Liver (tissue), 9 donors: ENCODE results near the gene CYP2W1. TPM values are rescaled to one million over a fixed set of nuclear protein-coding genes. Genes with fewer than 3 reads are reported as not detected.

ENCODE experiments used
- DNase-seq: peaks from one replicate; pipeline ENCODE4 v3.0.0-alpha.2; 2017; ENCODE audit warnings: low spot score
- H3K27ac ChIP-seq, 2 donors: one replicate each; pipeline ENCODE4 v1.7.0; 2013; ENCODE audit warnings: inconsistent platforms in 2 of 2, low read length in 2 of 2, control low read depth in 1 of 2, low read depth in 1 of 2, mild to moderate bottlenecking in 1 of 2
- H3K27me3 ChIP-seq, 4 donors: one replicate each; pipeline versions ENCODE4 v1.6.1 to v1.7.0; 2013; ENCODE audit warnings: low read length in 3 of 4, inconsistent platforms in 1 of 4, mild to moderate bottlenecking in 1 of 4, moderate library complexity in 1 of 4; ENCODE audit not compliant: control insufficient read depth in 4 of 4, insufficient read depth in 4 of 4
- H3K36me3 ChIP-seq, 4 donors: one replicate each; pipeline versions ENCODE4 v1.6.1 to v1.7.0; 2013; ENCODE audit warnings: low read length in 3 of 4, mild to moderate bottlenecking in 3 of 4, low read depth in 1 of 4, moderate library complexity in 1 of 4; ENCODE audit not compliant: control insufficient read depth in 4 of 4, insufficient read depth in 3 of 4
- H3K4me1 ChIP-seq, 4 donors: one replicate each; pipeline versions ENCODE4 v1.6.1 to v1.7.0; 2013; ENCODE audit warnings: low read length in 3 of 4, mild to moderate bottlenecking in 3 of 4, moderate library complexity in 1 of 4; ENCODE audit not compliant: control insufficient read depth in 4 of 4, insufficient read depth in 4 of 4
- H3K4me3 ChIP-seq, 3 donors: one replicate each; pipeline versions ENCODE4 v1.6.1 to v1.7.0; 2013; ENCODE audit warnings: low read length in 3 of 3, control low read depth in 1 of 3, low read depth in 1 of 3, mild to moderate bottlenecking in 1 of 3
- H3K9ac ChIP-seq, 2 donors: one replicate each; pipeline ENCODE4 v1.7.0; 2013; ENCODE audit warnings: low read length in 2 of 2, mild to moderate bottlenecking in 2 of 2, moderate library complexity in 2 of 2, control low read depth in 1 of 2, low read depth in 1 of 2
- H3K9me3 ChIP-seq, 4 donors: one replicate each; pipeline versions ENCODE4 v1.6.1 to v1.7.0; 2013; ENCODE audit warnings: low read length in 3 of 4; ENCODE audit not compliant: control insufficient read depth in 4 of 4
- EGR1 ChIP-seq, 2 donors: IDR thresholded peaks; 2 replicates each; pipeline ENCODE4 v1.6.1; 2016 to 2018; ENCODE audit warnings: antibody characterized with exemption in 2 of 2, low read depth in 2 of 2
- FOXA1 ChIP-seq: IDR thresholded peaks from 2 replicates; pipeline ENCODE4 v1.6.1; 2016; ENCODE audit warnings: antibody characterized with exemption
- FOXA2 ChIP-seq: IDR thresholded peaks from 2 replicates; pipeline ENCODE4 v1.6.1; 2016; ENCODE audit warnings: antibody characterized with exemption
- HNF4G ChIP-seq: IDR thresholded peaks from 2 replicates; pipeline ENCODE4 v1.6.1; 2016; ENCODE audit warnings: antibody characterized with exemption
- JUND ChIP-seq, 2 donors: IDR thresholded peaks; 2 replicates each; pipeline ENCODE4 v1.6.1; 2016; ENCODE audit warnings: antibody characterized with exemption in 2 of 2
- RAD21 ChIP-seq, 2 donors: IDR thresholded peaks; 2 replicates each; pipeline ENCODE4 v1.6.1; 2016; ENCODE audit warnings: antibody characterized with exemption in 2 of 2, mild to moderate bottlenecking in 2 of 2
- SP1 ChIP-seq: IDR thresholded peaks from 2 replicates; pipeline ENCODE4 v1.6.1; 2018; ENCODE audit warnings: antibody characterized with exemption, mild to moderate bottlenecking
- TAF1 ChIP-seq: conservative IDR thresholded peaks from 2 replicates; pipeline ENCODE4 v1.6.1; 2016; ENCODE audit warnings: antibody characterized with exemption, mild to moderate bottlenecking
- YY1 ChIP-seq: IDR thresholded peaks from 2 replicates; pipeline ENCODE4 v1.6.1; 2016; ENCODE audit warnings: antibody characterized with exemption, mild to moderate bottlenecking
- ZBTB33 ChIP-seq: IDR thresholded peaks from 2 replicates; pipeline ENCODE4 v1.6.1; 2016; ENCODE audit warnings: antibody characterized with exemption
- WGBS: extraction: QIAGEN DNeasy Blood & Tissue Kit; methylation state at CpG from one replicate; pipeline ENCODE4 v1.1.7; 2013; 5-methylcytosine and 5-hydroxymethylcytosine counted together
- polyA plus RNA-seq, 2 donors: library from polyadenylated mRNA; stranded (reverse) in 1 of 2; unstranded in 1 of 2; fragments of 200-250 nt in 1 of 2; fragments of >200 nt in 1 of 2; fragmentation: Nextera tagmentation in 1 of 2; extraction: Ambion mirVana in 1 of 2; gene quantifications; one replicate each; pipeline versions ENCODE4 v1.2.1 to v1.2.3, GENCODE V29; 2013 to 2015
- total RNA-seq, 2 donors: library from RNA; depleted of rRNA; stranded (reverse); fragments of >200 nt; gene quantifications; one replicate each; pipeline ENCODE4 v1.2.3, GENCODE V29; 2014
- TF ChIP-seq, protein P1 (sequence below): IDR thresholded peaks from 2 replicates; pipeline ENCODE4 v1.6.1; 2016; ENCODE audit warnings: antibody characterized with exemption
- TF ChIP-seq, protein P2 (sequence below): IDR thresholded peaks from 2 replicates; pipeline ENCODE4 v1.6.1; 2016; ENCODE audit warnings: antibody characterized with exemption
- donor health status: healthy.
- donor health status: healthy.
- donor health status: healthy.
- donor health status: healthy.
- donor health status: healthy.

Gene CYP2W1
- total and polyA plus RNA-seq, 4 donors, result 0.28 TPM; not detected in 3

DNA sequence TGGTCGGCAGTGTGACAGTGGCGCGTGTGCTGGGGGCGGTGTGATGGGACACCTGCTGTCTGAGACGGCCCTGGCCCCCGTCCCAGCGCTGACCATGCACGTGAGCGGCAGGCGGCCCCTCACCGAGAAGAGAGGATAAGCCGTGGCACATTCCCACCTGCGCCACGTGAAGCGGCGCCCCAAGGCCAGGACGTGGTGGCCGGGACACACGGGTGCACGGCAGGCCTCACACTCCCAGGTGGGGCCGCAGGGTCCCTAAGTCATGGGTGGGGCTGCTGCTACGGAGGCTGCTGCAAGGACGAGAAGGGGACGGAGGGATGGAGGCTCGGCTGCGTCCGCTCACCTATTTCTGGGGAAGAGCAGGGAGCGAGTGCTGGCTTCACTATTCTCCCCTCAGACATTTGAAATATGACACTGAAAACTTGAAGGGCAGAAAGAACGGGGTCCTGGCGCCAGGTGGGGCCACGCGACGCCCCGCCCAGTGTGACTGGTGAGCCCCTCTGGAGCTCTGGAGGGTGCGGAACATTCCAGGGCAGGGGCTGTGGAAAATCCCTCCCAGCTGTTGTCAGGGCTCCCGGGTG lies 7.5 kb downstream of the CYP2W1 start:
- Histone ChIP-seq H3K4me3 (no peak overlapping the region), H3K4me1 (peaks cover 3 to 15% (median 8%) of the 10 kb centered on the region in 4 donors), H3K27ac (no peak overlapping the region), H3K36me3 (no peaks in the 10 kb centered on the region), H3K27me3 (no peaks in the 10 kb centered on the region), H3K9me3 (no peaks in the 10 kb centered on the region), H3K9ac (no peak overlapping the region)
- TF ChIP-seq, protein P1, sequence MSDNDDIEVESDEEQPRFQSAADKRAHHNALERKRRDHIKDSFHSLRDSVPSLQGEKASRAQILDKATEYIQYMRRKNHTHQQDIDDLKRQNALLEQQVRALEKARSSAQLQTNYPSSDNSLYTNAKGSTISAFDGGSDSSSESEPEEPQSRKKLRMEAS, result no peak
- TF ChIP-seq, protein P2, sequence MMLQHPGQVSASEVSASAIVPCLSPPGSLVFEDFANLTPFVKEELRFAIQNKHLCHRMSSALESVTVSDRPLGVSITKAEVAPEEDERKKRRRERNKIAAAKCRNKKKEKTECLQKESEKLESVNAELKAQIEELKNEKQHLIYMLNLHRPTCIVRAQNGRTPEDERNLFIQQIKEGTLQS, result no peak
- TF ChIP-seq YY1, result no peak
- TF ChIP-seq RAD21 (IDR thresholded peaks at IDR 0.05), result no peak
- DNase-seq, result no peak
- WGBS, result 94% methylated on average over 36 of the region's 36 CpGs

DNA sequence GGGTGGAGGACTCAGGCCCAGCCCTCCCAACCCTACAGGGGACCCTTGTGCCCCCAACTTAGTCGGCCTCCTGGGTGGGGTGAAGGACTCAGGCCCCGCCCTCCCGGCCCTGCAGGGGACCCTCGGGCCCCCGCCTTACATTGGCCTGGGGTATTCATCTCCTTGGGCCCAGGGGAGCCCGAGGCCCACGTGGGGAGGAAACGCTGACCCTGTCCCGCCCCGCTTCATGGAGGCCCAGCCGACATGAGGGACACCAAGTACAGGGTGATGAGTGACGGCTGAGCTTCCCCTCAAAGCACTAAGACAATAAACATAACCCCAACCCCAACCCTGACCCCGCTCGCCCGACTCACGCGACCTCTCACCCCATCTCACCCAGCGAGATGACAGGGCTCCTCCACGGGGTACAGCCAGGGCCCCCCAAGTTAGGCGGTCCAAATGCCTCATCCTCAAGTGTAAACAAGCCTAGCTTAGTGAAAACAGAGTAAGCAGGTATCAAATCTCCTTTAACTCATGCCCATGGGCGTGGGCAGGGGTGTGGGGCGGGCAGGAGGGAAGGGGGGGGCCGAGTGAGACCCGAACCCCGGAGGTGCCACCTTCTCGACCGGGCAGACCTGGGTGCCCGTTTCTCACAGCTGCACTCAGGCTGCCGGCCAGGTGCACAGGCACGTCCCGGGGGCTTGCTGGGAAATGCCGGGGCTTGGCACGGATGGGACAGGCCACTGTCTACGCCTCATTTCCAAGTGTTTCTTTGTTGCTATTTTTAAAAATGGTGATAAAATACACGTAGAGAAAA lies 8.2 kb downstream of the CYP2W1 start:
- Histone ChIP-seq H3K4me1 (peaks cover 3 to 15% (median 8%) of the 10 kb centered on the region in 4 donors), H3K4me3 (no peak overlapping the region), H3K27me3 (no peaks in the 10 kb centered on the region), H3K9ac (no peak overlapping the region), H3K27ac (no peak overlapping the region), H3K9me3 (no peaks in the 10 kb centered on the region), H3K36me3 (no peaks in the 10 kb centered on the region)
- WGBS, result 79% methylated on average over 35 of the region's 35 CpGs
- DNase-seq, result no peak
- no peak for TF ChIP-seq FOXA2
- no peak for TF ChIP-seq RAD21 (IDR thresholded peaks at IDR 0.05)
- no peak for TF ChIP-seq SP1
- TF ChIP-seq, protein P2, result no peak
- TF ChIP-seq ZBTB33, result no peak
- TF ChIP-seq EGR1 (IDR thresholded peaks at IDR 0.05; ENCODE audit: low read depth in 2 of 2), result no peak

DNA sequence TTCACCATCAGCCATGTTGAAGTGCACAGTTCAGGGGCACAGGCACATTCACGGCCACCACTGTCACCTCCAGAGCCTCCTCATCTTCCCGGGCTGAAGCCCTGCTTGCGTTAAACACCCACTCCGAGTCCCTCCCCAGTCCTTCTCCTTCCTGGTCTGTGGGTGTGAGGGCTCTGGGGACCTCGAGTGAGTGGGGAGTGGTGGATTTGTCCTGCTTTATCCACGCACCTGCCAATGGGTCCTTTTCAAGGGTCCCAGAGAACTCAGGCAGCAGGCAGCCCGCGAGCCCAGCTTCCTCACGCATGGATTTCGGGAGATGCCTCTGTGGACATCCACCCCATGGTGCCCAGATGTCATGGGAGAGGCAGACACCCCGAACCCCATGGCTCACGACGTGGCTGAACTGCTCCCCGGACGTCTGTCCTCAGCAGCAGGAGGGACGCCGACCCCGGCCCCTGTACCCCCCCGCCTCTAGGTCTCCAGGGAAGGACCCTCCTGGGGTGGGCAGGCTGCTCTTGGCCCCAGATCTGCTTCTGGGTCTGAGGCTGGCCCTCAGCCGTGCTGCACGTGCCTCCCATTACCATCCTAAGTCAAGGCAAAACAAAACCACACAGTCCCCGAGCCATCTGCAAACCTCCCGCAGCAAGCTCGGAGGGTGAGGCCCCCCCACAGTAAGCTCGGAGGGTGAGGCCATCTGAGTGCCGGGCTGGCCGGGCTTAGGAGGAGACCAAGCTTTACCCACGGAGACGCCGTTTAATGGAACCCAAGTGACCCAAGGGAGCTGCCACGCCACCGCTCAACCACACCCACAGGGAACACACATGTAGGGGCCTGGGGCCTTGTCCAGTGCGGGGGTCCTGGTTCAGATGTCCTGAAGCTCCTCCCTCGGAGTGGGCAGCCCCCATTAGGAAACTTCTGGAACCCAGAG lies 9.0 kb downstream of the CYP2W1 start:
- Histone ChIP-seq H3K9me3 (no peaks in the 10 kb centered on the region), H3K27me3 (no peaks in the 10 kb centered on the region), H3K36me3 (peaks cover 0 to 3% (median 0%) of the 10 kb centered on the region in 4 donors), H3K4me3 (no peak overlapping the region), H3K4me1 (peaks cover 3 to 15% (median 8%) of the 10 kb centered on the region in 4 donors), H3K27ac (no peak overlapping the region), H3K9ac (no peak overlapping the region)
- no peak for DNase-seq
- TF ChIP-seq TAF1 (no peak), FOXA1 (no peak), JUND (IDR thresholded peaks at IDR 0.05) (no peak), HNF4G (no peak), YY1 (no peak), FOXA2 (no peak), SP1 (no peak), ZBTB33 (no peak)
- 84% methylated on average over 34 of the region's 34 CpGs for WGBS
